ENCODE data around the gene CDHR2.

Gene CDHR2

GRCh38 chr5:176530393-176530982 lies 18.7 kb upstream of the CDHR2 start:
- DNase-seq: no peak

- no peak for DNase-seq
Measured at GRCh38 chr5:176530983-176531901, 17.9 kb upstream of the CDHR2 start.

GRCh38 chr5:176531902-176532493 lies 17.1 kb upstream of the CDHR2 start:
- DNase-seq: no peak

GRCh38 chr5:176532795-176533194 lies 16.3 kb upstream of the CDHR2 start:
- DNase-seq: no peak

GRCh38 chr5:176533390-176533789 lies 15.8 kb upstream of the CDHR2 start:
- peak; percentile 22 for DNase-seq

- peak; percentile 69 for DNase-seq
Measured at GRCh38 chr5:176533894-176534611, 15.1 kb upstream of the CDHR2 start.

- no peak for DNase-seq
Measured at GRCh38 chr5:176534640-176535039, 14.5 kb upstream of the CDHR2 start.

- DNase-seq: peak; percentile 72
Measured at GRCh38 chr5:176535101-176535663, 14.0 kb upstream of the CDHR2 start.

- DNase-seq: no peak
Measured at GRCh38 chr5:176535664-176536131, 13.4 kb upstream of the CDHR2 start.

GRCh38 chr5:176536132-176536901 lies 12.8 kb upstream of the CDHR2 start:
- peak; percentile 85 for DNase-seq

GRCh38 chr5:176536902-176537553 lies 12.1 kb upstream of the CDHR2 start, which contains the start of gene RNF44:
Gene RNF44 (minus strand): TSS chr5:176537402. CDS start chr5:176532472, 4,930 bp downstream.
- DNase-seq: peak; percentile 99

GRCh38 chr5:176537554-176538229 lies 11.4 kb upstream of the CDHR2 start:
- peak; percentile 99 for DNase-seq

- DNase-seq: no peak
Measured at GRCh38 chr5:176538230-176538988, 10.7 kb upstream of the CDHR2 start.

- no peak for DNase-seq
Measured at GRCh38 chr5:176538989-176539384, 10.2 kb upstream of the CDHR2 start.

- no peak for DNase-seq
Measured at GRCh38 chr5:176540476-176540899, 8.7 kb upstream of the CDHR2 start.

GRCh38 chr5:176540956-176541337 lies 8.2 kb upstream of the CDHR2 start:
- DNase-seq: peak; percentile 53

- DNase-seq: peak; percentile 82
Measured at GRCh38 chr5:176541338-176542134, 7.6 kb upstream of the CDHR2 start.

- DNase-seq: peak; percentile 79
Measured at GRCh38 chr5:176542135-176542595, 7.0 kb upstream of the CDHR2 start.
